Lower leg skin (tissue), 4 donors: ENCODE measurements around the gene ARF1. TPM values are rescaled to one million over a fixed set of nuclear protein-coding genes. Genes with fewer than 3 reads are reported as not detected.

ENCODE experiments used
- DNase-seq, 2 donors: peaks; one replicate each; pipeline ENCODE4 v3.0.0-alpha.2; 2019; ENCODE audit warnings: low spot score in 2 of 2
- H3K4me3 ChIP-seq: fragments of 200-600 bp; sonication (generic); 2 replicates; pipeline ENCODE4 v1.5.1; 2017; ENCODE audit warnings: mild to moderate bottlenecking, low read depth; ENCODE audit not compliant: poor library complexity, severe bottlenecking
- CTCF ChIP-seq, 3 donors: fragments of 450-650 bp; IDR thresholded peaks; one replicate each; pipeline ENCODE4 v1.5.1; 2016; ENCODE audit warnings: antibody characterized with exemption in 3 of 3, mild to moderate bottlenecking in 3 of 3, moderate library complexity in 2 of 3
- POLR2A ChIP-seq, 2 donors: fragments of 450-650 bp; IDR thresholded peaks; one replicate each; pipeline ENCODE4 v1.6.1; 2016 to 2017; ENCODE audit warnings: antibody characterized with exemption in 2 of 2, mild to moderate bottlenecking in 1 of 2, moderate library complexity in 1 of 2
- WGBS, 2 donors: methylation state at CpG; one replicate each; pipeline ENCODE4 v1.1.5; 2018; 5-methylcytosine and 5-hydroxymethylcytosine counted together
- intact Hi-C: fragments of 100-400 bp; cut with DNase I; formaldehyde crosslinking; loops from one replicate; pipeline ENCODE4 v1.15.0; 2023; ENCODE audit warnings: low total_unique reads
- total RNA-seq, 4 donors: library from RNA; depleted of rRNA; stranded (reverse); fragments of >200 nt; gene quantifications; one replicate each; pipeline ENCODE4 v1.1.0, GENCODE V29; 2016

The ARF1 gene
- total RNA-seq, 4 donors from 2014 or later = 242 to 326 (median 317) TPM

GRCh38 chr1:228042508-228042907 lies 40.0 kb upstream of the ARF1 start:
- DNase-seq = no peak
- no peak overlapping the region for H3K4me3 ChIP-seq
- intact Hi-C loops = no loop called here
- TF ChIP-seq CTCF (IDR thresholded peaks at IDR 0.05) = no peak
- TF ChIP-seq POLR2A (IDR thresholded peaks at IDR 0.05) = no peak

DNA sequence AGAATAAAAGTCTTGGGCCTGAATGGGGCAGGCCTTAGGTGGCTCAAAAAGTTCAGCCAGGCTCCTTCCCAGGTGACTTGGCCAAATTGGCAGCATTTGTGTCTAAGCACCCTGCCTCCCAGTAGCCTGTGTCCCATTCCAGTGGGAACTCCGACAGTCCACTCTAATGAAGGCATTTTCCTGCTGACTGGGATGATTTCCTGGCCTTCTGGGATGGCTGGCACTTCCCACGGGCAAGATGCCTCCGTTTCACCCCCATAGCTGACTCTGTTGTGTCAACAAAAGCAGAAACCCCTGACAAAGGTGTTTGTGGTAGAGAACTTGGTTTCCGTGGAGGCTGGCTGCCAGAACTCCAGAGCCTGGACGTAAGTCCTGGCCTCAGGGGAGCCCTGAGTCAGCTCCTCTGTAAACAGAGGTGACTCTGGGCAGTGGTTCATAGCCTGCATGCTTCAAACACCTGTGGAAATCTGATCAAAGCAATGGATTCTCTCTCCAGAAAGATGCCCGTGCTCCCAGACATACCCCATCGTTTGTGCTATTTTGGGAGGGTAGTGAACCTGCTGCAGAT lies 39.1 kb upstream of the ARF1 start:
- no peak overlapping the region for H3K4me3 ChIP-seq
- WGBS, 2 donors = 54 to 64% methylated on average over 7 of the region's 7 CpGs
- intact Hi-C loops = no loop called here
- DNase-seq = no peak
- TF ChIP-seq POLR2A (IDR thresholded peaks at IDR 0.05) = no peak
- no peak for TF ChIP-seq CTCF (IDR thresholded peaks at IDR 0.05)

GRCh38 chr1:228044961-228045360 lies 37.5 kb upstream of the ARF1 start:
- H3K4me3 ChIP-seq = no peak overlapping the region
- DNase-seq = peak in 1 of 2 donors; percentile 78
- intact Hi-C loops = no loop called here
- WGBS, 2 donors = 57 to 79% methylated on average over 2 to 3 of the region's 3 CpGs
- no peak for TF ChIP-seq POLR2A (IDR thresholded peaks at IDR 0.05)
- TF ChIP-seq CTCF (IDR thresholded peaks at IDR 0.05) = no peak

DNA sequence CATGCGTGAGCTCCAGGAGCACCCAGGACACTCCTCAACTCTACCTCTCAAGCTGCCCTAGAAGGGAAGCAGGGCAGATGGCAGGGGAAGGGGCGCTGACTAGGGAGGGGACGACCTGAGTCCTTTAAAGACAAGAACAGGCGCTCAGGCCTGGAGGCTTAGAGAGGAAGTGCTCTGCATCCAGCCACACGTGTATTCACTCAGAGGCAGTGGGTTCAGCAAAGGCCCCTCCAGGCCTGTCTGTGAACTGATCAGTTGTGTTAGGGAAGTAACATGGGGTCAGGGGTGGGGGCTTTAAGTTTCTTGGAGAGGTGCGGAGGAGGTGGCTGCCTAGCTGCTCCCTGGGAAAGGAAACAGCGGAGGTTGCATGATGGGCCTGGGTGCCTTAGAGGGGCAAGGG lies 37.1 kb upstream of the ARF1 start:
- no peak overlapping the region for H3K4me3 ChIP-seq
- 74 to 80% methylated on average over 7 of the region's 7 CpGs for WGBS, 2 donors
- no peak for TF ChIP-seq CTCF (IDR thresholded peaks at IDR 0.05)
- TF ChIP-seq POLR2A (IDR thresholded peaks at IDR 0.05) = no peak
- intact Hi-C loops = no loop called here
- DNase-seq = no peak

GRCh38 chr1:228045871-228046270 lies 36.6 kb upstream of the ARF1 start:
- no peak for TF ChIP-seq CTCF (IDR thresholded peaks at IDR 0.05)
- TF ChIP-seq POLR2A (IDR thresholded peaks at IDR 0.05) = no peak
- intact Hi-C loops = no loop called here
- 68 to 77% methylated on average over 9 of the region's 9 CpGs for WGBS, 2 donors
- no peak for DNase-seq
- H3K4me3 ChIP-seq = no peak overlapping the region
